Activated CD4-positive, alpha-beta T cell treated with anti-CD3 and anti-CD28 coated beads, Interleukin-2, amount 50 U/mL, for 48 hours (primary cell): ENCODE measurements around the gene PRSS50.
"Not testable (repeated sequence)": the region's sequence is repeated elsewhere in the genome, so short reads cannot be mapped to it uniquely, and the experiment has no call there.

Source experiments
- DNase-seq, 2 experiments: peaks; one replicate each; pipeline ENCODE4 v3.0.0-alpha.2; 2020

The PRSS50 gene

GRCh38 chr3:46706771-46707582 lies 10.7 kb downstream of the PRSS50 start:
- no peak for DNase-seq

DNA sequence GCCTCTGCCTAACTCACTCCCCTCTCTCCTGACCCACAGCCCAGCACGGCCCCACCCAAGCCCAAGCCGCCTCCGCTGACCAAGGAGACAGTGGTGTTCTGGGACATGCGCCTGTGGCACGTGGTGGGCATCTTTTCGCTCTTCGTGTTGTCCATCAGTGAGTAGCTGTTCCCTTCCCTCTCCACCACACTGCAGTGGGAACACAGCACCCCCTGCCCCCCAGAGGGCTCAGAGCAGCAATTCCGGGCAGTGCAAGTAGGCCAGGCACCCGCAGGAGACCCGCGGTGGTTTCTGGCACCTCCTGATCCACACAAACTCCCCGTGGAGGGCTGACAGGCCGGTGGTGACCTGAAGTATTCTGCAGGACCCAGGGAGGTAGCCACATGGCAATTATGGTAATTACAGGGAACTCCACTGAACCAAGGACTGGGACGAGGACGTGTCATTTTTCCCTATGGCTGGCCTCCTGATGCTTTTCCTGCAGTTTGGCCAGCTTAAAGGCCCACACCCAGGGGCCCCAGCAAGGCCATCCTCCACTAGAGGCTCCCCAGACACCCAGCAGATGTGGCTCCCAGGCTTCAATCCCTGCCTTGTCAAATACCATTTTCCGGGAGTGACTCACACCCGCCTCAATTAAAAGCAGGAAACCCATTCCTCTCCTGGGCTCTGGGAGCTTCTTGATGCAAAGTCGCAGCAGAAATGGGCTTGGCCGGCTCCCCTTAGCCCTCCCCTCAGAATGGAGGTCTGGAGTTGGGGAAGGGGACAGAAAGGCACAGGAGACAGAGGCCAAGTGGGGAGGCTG lies 11.7 kb downstream of the PRSS50 start:
- no peak for DNase-seq

- DNase-seq: peak; percentile 67 to 77
Measured at GRCh38 chr3:46705022-46705530, 12.6 kb downstream of the PRSS50 start.

DNA sequence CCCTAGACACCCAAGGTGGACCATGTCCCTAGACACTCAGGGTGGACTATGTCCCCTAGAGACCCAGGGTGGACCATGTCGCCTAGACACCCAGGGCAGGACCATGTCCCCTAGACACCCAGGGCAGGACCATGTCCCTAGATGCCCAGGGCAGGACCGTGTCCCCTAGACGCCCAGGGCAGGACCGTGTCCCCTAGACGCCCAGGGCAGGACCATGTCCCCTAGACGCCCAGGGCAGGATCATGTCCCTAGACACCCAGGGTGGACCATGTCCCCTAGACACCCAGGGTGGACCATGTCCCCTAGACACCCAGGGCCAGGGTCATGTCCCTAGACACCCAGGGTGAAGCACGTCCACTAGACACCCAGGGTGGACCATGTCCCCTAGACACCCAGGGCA lies 13.3 kb downstream of the PRSS50 start:
- DNase-seq: not testable (repeated sequence)

DNA sequence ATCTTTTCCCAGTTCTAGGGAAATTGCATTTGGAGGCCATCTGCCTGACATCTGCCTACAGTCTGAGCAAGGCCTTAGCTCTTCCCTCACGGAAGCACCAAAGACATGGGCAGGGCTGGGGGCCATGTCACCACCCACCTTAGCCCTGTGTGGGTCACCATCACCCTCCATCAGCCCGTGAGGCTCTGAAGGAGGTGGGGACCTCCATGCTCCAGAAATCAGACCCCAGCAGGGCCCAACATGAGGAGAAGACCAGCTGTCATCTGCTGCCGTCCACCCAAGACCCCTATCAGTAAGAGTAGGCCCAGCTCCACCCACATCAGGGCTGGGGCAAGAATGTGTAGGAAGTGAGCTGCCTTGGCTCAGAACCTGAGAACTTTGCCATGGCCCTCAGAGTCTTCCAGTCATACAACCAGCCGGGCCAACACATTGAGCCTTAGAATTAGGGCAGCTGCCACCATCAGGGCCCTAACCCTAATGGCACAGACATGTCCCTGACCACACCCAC lies 14.6 kb downstream of the PRSS50 start:
- no peak for DNase-seq

DNA sequence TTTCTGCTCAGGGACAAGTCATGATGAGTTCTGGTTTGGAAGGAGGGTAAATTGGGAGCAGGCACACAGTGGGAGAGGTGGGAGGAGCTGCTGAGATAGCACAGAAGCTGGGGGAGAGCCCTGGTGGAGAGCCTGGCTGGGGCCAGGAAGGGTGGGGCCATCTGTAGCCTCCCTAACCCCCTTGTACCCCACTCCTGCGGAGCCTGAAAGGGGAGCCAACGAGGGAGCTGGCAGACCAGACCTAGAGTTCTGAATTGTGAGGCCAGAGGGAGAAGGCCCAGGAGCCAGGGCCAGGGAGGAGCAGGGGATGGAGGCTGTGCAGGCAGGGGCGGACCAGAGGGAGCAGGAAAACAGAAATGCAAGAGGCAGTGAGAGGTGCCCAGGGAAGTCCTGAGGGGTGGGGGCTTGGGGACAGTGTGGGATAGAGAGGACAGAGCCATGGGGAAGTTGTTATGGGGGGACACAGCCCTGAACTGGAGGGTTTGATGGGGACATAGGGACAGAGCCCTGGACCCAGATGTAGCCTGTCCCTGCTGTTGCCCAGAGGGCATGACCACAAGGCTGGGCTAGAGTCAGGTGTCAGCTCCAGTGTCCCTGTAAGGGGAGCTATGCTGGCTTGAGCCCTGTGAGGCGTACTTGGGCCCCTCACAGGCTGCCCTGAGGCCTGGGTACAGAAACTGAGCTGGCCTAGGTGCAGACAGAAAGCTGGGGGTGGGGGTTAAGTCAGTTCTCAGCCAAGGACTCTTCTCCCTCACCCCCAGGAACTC lies 15.2 kb downstream of the PRSS50 start:
- no peak for DNase-seq

DNA sequence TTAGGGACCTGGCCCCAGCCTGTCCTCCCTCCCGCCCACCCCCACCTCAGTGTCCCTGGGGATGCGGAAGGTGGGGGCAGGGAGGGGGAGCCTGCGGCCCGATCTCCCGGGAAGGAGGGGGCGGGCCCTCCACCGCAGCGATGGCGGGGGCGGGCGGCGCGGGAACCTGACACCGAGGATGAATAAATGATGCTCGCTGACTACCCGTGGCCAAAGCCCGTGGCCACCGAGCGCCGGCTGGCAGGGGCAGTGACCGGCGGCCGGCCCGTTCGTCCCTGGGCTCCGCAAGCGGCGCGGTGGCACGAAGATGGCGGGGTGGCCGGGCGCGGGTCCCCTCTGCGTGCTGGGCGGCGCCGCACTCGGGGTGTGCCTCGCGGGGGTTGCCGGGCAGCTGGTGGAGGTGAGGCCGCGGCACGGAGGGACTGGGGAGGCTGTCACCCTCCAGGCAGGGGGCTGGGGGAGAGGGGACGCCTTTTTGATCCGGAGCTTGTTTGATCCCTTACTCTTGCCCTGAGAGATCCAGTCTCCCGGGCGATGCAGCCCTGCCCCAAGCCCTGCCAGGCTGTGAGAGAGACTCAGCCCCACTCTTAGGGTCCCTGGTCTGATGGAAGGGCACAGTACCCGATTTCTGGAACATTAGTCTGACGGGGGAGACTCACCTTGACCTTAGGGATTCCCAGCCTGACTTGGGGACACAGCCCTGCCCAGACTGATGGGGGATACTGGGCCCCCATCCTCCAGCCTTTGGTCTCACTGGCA lies 16.3 kb downstream of the PRSS50 start, which contains the start of gene TMIE:
TSS of gene TMIE (plus strand) at position 212 of the 759 bp plus-strand sequence. CDS start at position 308, 96 bp downstream.
- DNase-seq: no peak

DNA sequence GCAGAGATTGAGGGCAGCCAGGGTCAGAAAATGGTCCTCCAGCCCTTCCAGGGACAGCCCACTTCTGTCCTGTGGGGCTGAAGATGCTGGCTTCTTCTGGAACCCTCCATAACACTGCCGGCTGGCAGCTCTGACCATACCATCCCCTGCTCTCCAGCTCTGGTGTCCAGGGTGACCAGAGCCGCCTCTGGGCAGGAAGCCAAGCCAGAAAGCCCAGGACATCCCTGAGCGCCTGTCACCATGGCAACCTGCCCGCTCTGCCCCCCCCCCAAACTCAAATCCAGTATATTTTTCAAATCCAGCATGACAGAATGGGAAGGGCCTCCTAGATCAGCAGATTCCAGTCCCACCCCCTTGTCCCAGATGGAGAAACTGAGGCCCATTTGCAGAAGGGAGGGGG lies 16.9 kb downstream of the PRSS50 start:
- no peak for DNase-seq

- no peak for DNase-seq
Measured at GRCh38 chr3:46699676-46700523, 17.8 kb downstream of the PRSS50 start.

- no peak for DNase-seq
Measured at GRCh38 chr3:46695962-46696894, 21.4 kb downstream of the PRSS50 start.

GRCh38 chr3:46695177-46695961 lies 22.3 kb downstream of the PRSS50 start:
- DNase-seq: peak; percentile 54 to 55

DNA sequence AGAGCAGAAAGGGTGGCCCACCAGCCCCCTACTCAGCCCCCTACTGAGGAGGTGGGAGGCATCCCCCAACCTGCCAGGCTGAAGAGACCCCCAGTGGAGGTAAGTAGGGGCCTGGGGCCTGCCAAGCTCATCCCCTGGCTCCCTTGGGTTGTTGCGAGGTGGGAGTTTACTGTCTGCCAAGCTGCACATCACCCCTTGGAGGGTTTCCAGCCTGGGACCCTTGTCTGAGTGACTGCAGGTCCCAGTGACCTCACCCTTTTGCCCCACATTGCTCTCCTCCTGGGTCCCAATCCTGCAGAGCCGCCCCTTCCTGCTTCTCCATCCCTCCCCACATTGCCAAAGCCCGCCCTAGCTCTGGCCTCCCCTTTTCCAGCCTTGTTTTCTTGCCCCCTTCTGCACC lies 23.1 kb downstream of the PRSS50 start:
- no peak for DNase-seq

DNA sequence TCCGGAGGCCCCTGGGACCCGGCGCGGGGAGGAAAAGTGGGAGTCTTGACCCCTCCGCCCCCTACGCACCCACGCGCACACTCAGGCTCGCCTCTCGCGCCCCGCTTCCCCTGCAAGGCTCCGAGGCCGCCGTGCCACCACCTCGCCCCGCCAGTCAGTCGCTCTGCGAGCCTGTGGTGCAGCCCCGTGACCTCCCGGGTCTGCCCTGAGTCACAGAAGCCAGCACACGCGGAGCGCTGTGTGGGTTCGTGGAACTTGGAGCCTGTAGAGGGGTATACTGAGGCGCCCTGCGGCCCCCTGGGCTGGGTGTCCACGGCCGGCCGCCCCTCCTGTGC lies 23.8 kb downstream of the PRSS50 start:
- DNase-seq: peak; percentile 37 to 50

GRCh38 chr3:46693038-46693891 lies 24.4 kb downstream of the PRSS50 start, which contains the start of gene ALS2CL:
TSS of gene ALS2CL (minus strand) at chr3:46693679. CDS start at chr3:46689440, 4,239 bp downstream.
- DNase-seq: peak; percentile 54 to 63

GRCh38 chr3:46692566-46692990 lies 25.1 kb downstream of the PRSS50 start:
- peak in 1 of 2 experiments; percentile 7 for DNase-seq

- DNase-seq: no peak
Measured at GRCh38 chr3:46690798-46691197, 26.9 kb downstream of the PRSS50 start.

GRCh38 chr3:46685446-46685845 lies 32.2 kb downstream of the PRSS50 start:
- DNase-seq: no peak

GRCh38 chr3:46684891-46685290 lies 32.8 kb downstream of the PRSS50 start:
- no peak for DNase-seq
